ENCODE data around the gene LRRTM2.

The LRRTM2 gene

DNA sequence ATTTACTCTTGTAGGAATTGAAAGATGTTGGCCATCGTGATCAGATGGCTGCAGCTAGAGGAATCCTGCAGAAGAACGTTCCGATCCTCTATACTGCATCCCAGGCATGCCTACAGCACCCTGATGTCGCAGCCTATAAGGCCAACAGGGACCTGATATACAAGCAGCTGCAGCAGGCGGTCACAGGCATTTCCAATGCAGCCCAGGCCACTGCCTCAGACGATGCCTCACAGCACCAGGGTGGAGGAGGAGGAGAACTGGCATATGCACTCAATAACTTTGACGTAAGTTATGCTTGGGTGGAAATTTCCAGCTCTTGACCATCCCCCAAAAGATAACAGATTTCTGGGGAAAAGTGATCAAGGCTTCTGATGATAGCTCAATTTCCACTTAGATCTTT, 50.6 kb downstream of the LRRTM2 start:
- no peak for DNase-seq (ENCODE audit: extremely low spot score)
- ChIA-PET CTCF (interaction anchor here (0.7 to 3.2 kb wide), 8 partner anchors 10 to 122 kb away, joined by 3 to 12 read pairs (median 4); no protein-coding TSS in a partner anchor), POLR2A (interaction anchor here (0.8 to 0.9 kb wide), 2 partner anchors 12 to 33 kb away, joined by 3 read pairs; no protein-coding TSS in a partner anchor)
- no peak for TF ChIP-seq LEF1 (IDR thresholded peaks at IDR 0.05; ENCODE audit: borderline replicate concordance)
- no peak for TF ChIP-seq L3MBTL2 (conservative IDR thresholded peaks at IDR 0.05)
- TF ChIP-seq FOXM1 (IDR thresholded peaks at IDR 0.05; ENCODE audit: borderline replicate concordance): no peak
- no peak for TF ChIP-seq ZNF384 (IDR thresholded peaks at IDR 0.05)
- TF ChIP-seq FOXA1 (IDR thresholded peaks at IDR 0.05): no peak
- no peak for TF ChIP-seq ARNT (IDR thresholded peaks at IDR 0.05)
- no peak for TF ChIP-seq CTBP1 (IDR thresholded peaks at IDR 0.05; ENCODE audit: borderline replicate concordance)
- no peak for TF ChIP-seq SP1 (IDR thresholded peaks at IDR 0.05)
- no peak for TF ChIP-seq TARDBP (IDR thresholded peaks at IDR 0.05)
- TF ChIP-seq BHLHE40 (IDR thresholded peaks at IDR 0.05; ENCODE audit: borderline replicate concordance): no peak
- no peak for TF ChIP-seq ELF4 (IDR thresholded peaks at IDR 0.05)
- no peak for TF ChIP-seq FOXK2 (IDR thresholded peaks at IDR 0.05)
- no peak for TF ChIP-seq HDGF (IDR thresholded peaks at IDR 0.05; ENCODE audit: borderline replicate concordance)
- no peak for TF ChIP-seq NFRKB (IDR thresholded peaks at IDR 0.05)

DNA sequence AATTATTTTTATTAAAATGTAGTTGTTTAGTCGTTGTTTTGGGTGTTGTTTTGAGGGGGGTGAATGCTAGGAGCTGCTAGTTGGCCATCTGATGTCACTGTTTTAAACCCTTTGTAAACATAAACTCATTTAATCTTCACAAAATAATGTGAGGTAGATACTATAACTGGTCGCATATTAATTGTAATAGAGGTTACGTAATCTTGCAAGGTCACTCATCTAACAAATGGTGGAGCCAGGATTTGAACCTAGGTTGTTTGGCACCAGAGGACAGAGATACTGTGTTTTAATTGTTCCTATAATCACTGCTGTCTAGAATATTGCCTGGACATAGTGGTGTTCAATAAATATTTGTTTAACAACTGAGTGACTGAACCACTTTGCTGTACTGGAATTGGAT, 54.4 kb downstream of the LRRTM2 start:
- DNase-seq (ENCODE audit: extremely low spot score): no peak
- ChIA-PET POLR2A (no interaction called here), CTCF (no interaction called here)
- TF ChIP-seq TARDBP (IDR thresholded peaks at IDR 0.05): no peak
- no peak for TF ChIP-seq BHLHE40 (IDR thresholded peaks at IDR 0.05; ENCODE audit: borderline replicate concordance)
- TF ChIP-seq ARNT (IDR thresholded peaks at IDR 0.05): no peak
- TF ChIP-seq FOXM1 (IDR thresholded peaks at IDR 0.05; ENCODE audit: borderline replicate concordance): no peak
- no peak for TF ChIP-seq NFRKB (IDR thresholded peaks at IDR 0.05)
- no peak for TF ChIP-seq CTBP1 (IDR thresholded peaks at IDR 0.05; ENCODE audit: borderline replicate concordance)
- TF ChIP-seq SP1 (IDR thresholded peaks at IDR 0.05): no peak

DNA sequence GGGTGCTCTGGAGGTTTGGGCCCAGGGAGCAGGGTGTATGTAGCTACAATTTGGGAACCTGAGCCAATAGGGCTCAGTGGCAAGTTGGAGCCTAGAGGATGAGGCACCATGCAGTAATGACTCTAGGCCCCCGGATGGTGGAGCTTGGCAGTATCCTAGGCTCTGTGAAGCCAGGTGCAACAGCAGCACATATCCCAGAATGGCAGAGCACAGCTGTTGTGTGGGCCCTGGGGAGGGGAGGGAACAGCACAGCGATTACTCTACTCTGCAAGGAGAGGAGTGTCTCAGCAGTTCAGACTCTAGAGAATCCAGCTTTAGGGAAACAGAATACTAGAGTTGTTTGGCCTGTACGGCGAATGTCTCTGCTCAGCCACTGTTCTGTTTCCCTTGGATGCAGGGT, 56.1 kb downstream of the LRRTM2 start:
- no peak for TF ChIP-seq TARDBP (IDR thresholded peaks at IDR 0.05)
- no peak for TF ChIP-seq SUZ12 (IDR thresholded peaks at IDR 0.05)
- TF ChIP-seq ZNF384 (IDR thresholded peaks at IDR 0.05): no peak
- no peak for TF ChIP-seq FOXM1 (IDR thresholded peaks at IDR 0.05; ENCODE audit: borderline replicate concordance)
- TF ChIP-seq BHLHE40 (IDR thresholded peaks at IDR 0.05; ENCODE audit: borderline replicate concordance): no peak
- no peak for TF ChIP-seq FOXA1 (IDR thresholded peaks at IDR 0.05)
- no peak for TF ChIP-seq CTBP1 (IDR thresholded peaks at IDR 0.05; ENCODE audit: borderline replicate concordance)
- CTCF ChIA-PET: interaction anchor here (0.6 kb wide), 2 partner anchors 10 to 204 kb away, joined by 3 to 5 read pairs; no protein-coding TSS in a partner anchor
- POLR2A ChIA-PET: no interaction called here
- no peak for DNase-seq (ENCODE audit: extremely low spot score)
